Pulmonary artery endothelial cell (primary cell): ENCODE measurements around the gene KRTAP4-6. TPM values are rescaled to one million over a fixed set of nuclear protein-coding genes. Genes with fewer than 3 reads are reported as not detected.
"Not testable (repeated sequence)": the region's sequence is repeated elsewhere in the genome, so short reads cannot be mapped to it uniquely, and the experiment has no call there.

ENCODE experiments used
- DNase-seq: peaks from one replicate; pipeline ENCODE4 v3.0.0-alpha.2; 2011; ENCODE audit warnings: low read depth, low spot score
- total RNA-seq: library from RNA; depleted of rRNA; stranded (reverse); fragments of >200 nt; gene quantifications from 2 replicates; pipeline ENCODE4 v1.2.3, GENCODE V29; 2014

KRTAP4-6 gene
- total RNA-seq, 1 donor from 2014 or later, result not detected

GRCh38 chr17:41107941-41108450, 32.3 kb downstream of the KRTAP4-6 start:
- DNase-seq, result no peak

GRCh38 chr17:41105347-41105746, 35.0 kb downstream of the KRTAP4-6 start, which contains the start of gene KRTAP4-9:
KRTAP4-9 (plus strand) TSS chr17:41105389; CDS start chr17:41105389, 0 bp downstream.
- not testable (repeated sequence) for DNase-seq

- not testable (repeated sequence) for DNase-seq
Measured at GRCh38 chr17:41104386-41105038, 35.8 kb downstream of the KRTAP4-6 start.

- no peak for DNase-seq
Measured at GRCh38 chr17:41103896-41104295, 36.4 kb downstream of the KRTAP4-6 start.

GRCh38 chr17:41101586-41102259, 38.6 kb downstream of the KRTAP4-6 start, which contains the start of gene KRTAP4-16:
KRTAP4-16 (minus strand) TSS chr17:41102209; CDS start chr17:41102209, 0 bp downstream.
- DNase-seq, result no peak

GRCh38 chr17:41099682-41100480, 40.5 kb downstream of the KRTAP4-6 start:
- DNase-seq, result peak; percentile 5

- no peak for DNase-seq
Measured at GRCh38 chr17:41098481-41098880, 41.9 kb downstream of the KRTAP4-6 start.

GRCh38 chr17:41098042-41098441, 42.3 kb downstream of the KRTAP4-6 start, which contains the start of gene KRTAP4-8:
KRTAP4-8 (minus strand) TSS chr17:41098142; CDS start chr17:41098084, 58 bp downstream.
- no peak for DNase-seq

GRCh38 chr17:41096055-41096454, 44.3 kb downstream of the KRTAP4-6 start:
- DNase-seq, result no peak

Other genes starting within 250 kb of the KRTAP4-6 start
- not detected in 2 replicates for gene KRT23, start 202.9 kb downstream of the KRTAP4-6 start, total RNA-seq
- gene KRT39, start 173.6 kb downstream of the KRTAP4-6 start, total RNA-seq, result not detected in 2 replicates
- not detected in 2 replicates for gene KRT40, start 156.2 kb downstream of the KRTAP4-6 start, total RNA-seq
- not detected in 2 replicates for gene KRTAP3-3, start 146.4 kb downstream of the KRTAP4-6 start, total RNA-seq
- not detected in 2 replicates for gene KRTAP3-2, start 140.6 kb downstream of the KRTAP4-6 start, total RNA-seq
- gene KRTAP3-1, start 131.4 kb downstream of the KRTAP4-6 start, total RNA-seq, result not detected in 2 replicates
- not detected in 2 replicates for gene KRTAP1-5, start 113.3 kb downstream of the KRTAP4-6 start, total RNA-seq
- gene KRTAP1-4, start 110.3 kb downstream of the KRTAP4-6 start, total RNA-seq, result not detected in 2 replicates
- gene KRTAP1-3, start 105.7 kb downstream of the KRTAP4-6 start, total RNA-seq, result not detected in 2 replicates
- gene KRTAP1-1, start 99.1 kb downstream of the KRTAP4-6 start, total RNA-seq, result not detected in 2 replicates
- gene KRTAP2-1, start 93.2 kb downstream of the KRTAP4-6 start, total RNA-seq, result not detected in 2 replicates
- not detected in 2 replicates for gene KRTAP2-2, start 85.3 kb downstream of the KRTAP4-6 start, total RNA-seq
- gene KRTAP2-3, start 80.4 kb downstream of the KRTAP4-6 start, total RNA-seq, result not detected in 2 replicates
- gene KRTAP2-4, start 74.7 kb downstream of the KRTAP4-6 start, total RNA-seq, result not detected in 2 replicates
- gene KRTAP4-7, start 56.4 kb downstream of the KRTAP4-6 start, total RNA-seq, result not detected in 2 replicates
- not detected in 2 replicates for gene KRTAP4-8, start 42.4 kb downstream of the KRTAP4-6 start, total RNA-seq
- not detected in 2 replicates for gene KRTAP4-16, start 38.3 kb downstream of the KRTAP4-6 start, total RNA-seq
- gene KRTAP4-9, start 35.2 kb downstream of the KRTAP4-6 start, total RNA-seq, result not detected in 2 replicates
- not detected in 2 replicates for gene KRTAP4-11, start 22.2 kb downstream of the KRTAP4-6 start, total RNA-seq
- not detected in 2 replicates for gene KRTAP4-12, start 16.4 kb downstream of the KRTAP4-6 start, total RNA-seq
- not detected in 2 replicates for gene KRTAP4-5, start 9.3 kb upstream of the KRTAP4-6 start, total RNA-seq
- not detected in 2 replicates for gene KRTAP4-4, start 20.2 kb upstream of the KRTAP4-6 start, total RNA-seq
- gene KRTAP4-3, start 27.7 kb upstream of the KRTAP4-6 start, total RNA-seq, result not detected in 2 replicates
- gene KRTAP4-2, start 37.7 kb upstream of the KRTAP4-6 start, total RNA-seq, result not detected in 2 replicates
- gene KRTAP4-1, start 44.4 kb upstream of the KRTAP4-6 start, total RNA-seq, result not detected in 2 replicates
- not detected in 2 replicates for gene KRTAP9-1, start 49.3 kb upstream of the KRTAP4-6 start, total RNA-seq
- gene KRTAP9-2, start 86.1 kb upstream of the KRTAP4-6 start, total RNA-seq, result not detected in 2 replicates
- not detected in 2 replicates for gene KRTAP9-3, start 91.9 kb upstream of the KRTAP4-6 start, total RNA-seq
- not detected in 2 replicates for gene KRTAP9-8, start 97.5 kb upstream of the KRTAP4-6 start, total RNA-seq
- not detected in 2 replicates for gene KRTAP9-4, start 109.1 kb upstream of the KRTAP4-6 start, total RNA-seq
- gene KRTAP9-9, start 114.8 kb upstream of the KRTAP4-6 start, total RNA-seq, result not detected in 2 replicates
- not detected in 2 replicates for gene KRTAP9-6, start 124.8 kb upstream of the KRTAP4-6 start, total RNA-seq
- gene KRTAP9-7, start 135.2 kb upstream of the KRTAP4-6 start, total RNA-seq, result not detected in 2 replicates
- not detected in 2 replicates for gene KRTAP29-1, start 162.3 kb upstream of the KRTAP4-6 start, total RNA-seq
- not detected in 2 replicates for gene KRTAP16-1, start 168.8 kb upstream of the KRTAP4-6 start, total RNA-seq
- gene KRTAP17-1, start 175.2 kb upstream of the KRTAP4-6 start, total RNA-seq, result not detected in 2 replicates
- gene KRT33A, start 210.3 kb upstream of the KRTAP4-6 start, total RNA-seq, result not detected in 2 replicates
- gene KRT33B, start 229.3 kb upstream of the KRTAP4-6 start, total RNA-seq, result not detected in 2 replicates
- gene KRT34, start 241.8 kb upstream of the KRTAP4-6 start, total RNA-seq, result not detected in 2 replicates